IPS-15b (cell line): Measurements from ENCODE around the gene TRIM38.

Experiments used
- H3K27me3 ChIP-seq: one replicate; pipeline ENCODE4 v1.6.1; 2013; ENCODE audit warnings: low read length; ENCODE audit not compliant: control insufficient read depth, insufficient read depth
- H3K36me3 ChIP-seq: one replicate; pipeline ENCODE4 v1.6.1; 2013; ENCODE audit warnings: low read length; ENCODE audit not compliant: control insufficient read depth, insufficient read depth
- H3K4me1 ChIP-seq: one replicate; pipeline ENCODE4 v1.6.1; 2013; ENCODE audit warnings: mild to moderate bottlenecking, low read length; ENCODE audit not compliant: control insufficient read depth, insufficient read depth
- H3K4me3 ChIP-seq: one replicate; pipeline ENCODE4 v1.5.1; 2013; ENCODE audit warnings: low read depth, low read length
- H3K9ac ChIP-seq: one replicate; pipeline ENCODE4 v1.6.1; 2013; ENCODE audit warnings: low read depth, mild to moderate bottlenecking, low read length
- H3K9me3 ChIP-seq: one replicate; pipeline ENCODE4 v1.6.1; 2013; ENCODE audit warnings: mild to moderate bottlenecking, low read length; ENCODE audit not compliant: control insufficient read depth, insufficient read depth

Gene TRIM38

GRCh38 chr6:26025894-26026832, 63.6 kb downstream of the TRIM38 start:
- Histone ChIP-seq H3K4me3 (peak overlapping the region; percentile 70), H3K27me3 (no peaks in the 10 kb centered on the region), H3K36me3 (no peaks in the 10 kb centered on the region), H3K4me1 (peaks cover 28% of the 10 kb centered on the region), H3K9ac (peak overlapping the region; percentile 74), H3K9me3 (no peaks in the 10 kb centered on the region)

- H3K4me1 ChIP-seq: peaks cover 28% of the 10 kb centered on the region
Observed at GRCh38 chr6:26026833-26027490, 64.4 kb downstream of the TRIM38 start.

DNA sequence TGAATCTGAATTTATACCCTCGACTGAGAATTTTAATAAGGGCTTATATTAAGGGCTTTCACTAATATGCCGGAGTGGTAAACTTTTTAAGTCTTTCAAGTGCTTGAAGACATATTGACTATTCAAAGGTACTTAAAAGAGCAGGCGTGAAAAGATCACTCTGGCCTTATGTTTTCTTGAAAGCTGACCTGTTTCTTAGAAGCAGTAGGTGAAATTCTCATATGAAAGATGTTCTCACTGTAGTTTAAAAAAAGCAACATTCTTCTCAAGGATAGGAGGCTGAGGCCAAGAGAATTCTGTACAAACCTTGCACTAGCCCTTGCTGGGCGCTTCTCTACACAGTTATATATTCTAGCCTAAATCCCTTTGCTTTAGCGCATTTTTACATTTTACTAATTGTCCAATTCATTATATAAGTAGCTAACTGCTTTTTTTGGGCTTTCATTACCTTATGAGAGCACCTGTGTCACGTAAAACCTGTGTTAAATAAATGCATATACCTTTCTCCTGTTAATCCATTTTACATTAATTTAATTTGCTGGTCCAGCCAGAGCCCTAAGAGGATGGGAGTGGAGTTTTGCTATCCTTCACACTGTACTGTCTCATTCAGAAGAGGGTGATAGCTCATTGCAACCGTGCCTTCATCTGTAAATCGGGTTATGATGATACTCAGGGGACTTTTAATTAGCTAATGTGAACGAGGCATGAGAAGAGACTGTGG, 65.0 kb downstream of the TRIM38 start:
- peaks cover 25% of the 10 kb centered on the region for H3K4me1 ChIP-seq

More at GRCh38 chr6:26026833-26027490, 64.4 kb downstream of the TRIM38 start:
- H3K27me3 ChIP-seq: no peaks in the 10 kb centered on the region
- H3K4me3 ChIP-seq: peak overlapping the region; percentile 70
- H3K36me3 ChIP-seq: no peaks in the 10 kb centered on the region
- no peaks in the 10 kb centered on the region for H3K9me3 ChIP-seq
- peak overlapping the region; percentile 74 for H3K9ac ChIP-seq

GRCh38 chr6:26028212-26028745, 65.7 kb downstream of the TRIM38 start:
- Histone ChIP-seq H3K9me3 (no peaks in the 10 kb centered on the region), H3K4me1 (peaks cover 19% of the 10 kb centered on the region), H3K4me3 (no peak overlapping the region), H3K36me3 (no peaks in the 10 kb centered on the region), H3K27me3 (no peaks in the 10 kb centered on the region), H3K9ac (peak overlapping the region; percentile 48)

More for the DNA sequence above, 65.0 kb downstream of the TRIM38 start:
- no peaks in the 10 kb centered on the region for H3K9me3 ChIP-seq
- H3K27me3 ChIP-seq: no peaks in the 10 kb centered on the region
- H3K4me3 ChIP-seq: no peak overlapping the region
- H3K36me3 ChIP-seq: no peaks in the 10 kb centered on the region
- H3K9ac ChIP-seq: peak overlapping the region; percentile 48

DNA sequence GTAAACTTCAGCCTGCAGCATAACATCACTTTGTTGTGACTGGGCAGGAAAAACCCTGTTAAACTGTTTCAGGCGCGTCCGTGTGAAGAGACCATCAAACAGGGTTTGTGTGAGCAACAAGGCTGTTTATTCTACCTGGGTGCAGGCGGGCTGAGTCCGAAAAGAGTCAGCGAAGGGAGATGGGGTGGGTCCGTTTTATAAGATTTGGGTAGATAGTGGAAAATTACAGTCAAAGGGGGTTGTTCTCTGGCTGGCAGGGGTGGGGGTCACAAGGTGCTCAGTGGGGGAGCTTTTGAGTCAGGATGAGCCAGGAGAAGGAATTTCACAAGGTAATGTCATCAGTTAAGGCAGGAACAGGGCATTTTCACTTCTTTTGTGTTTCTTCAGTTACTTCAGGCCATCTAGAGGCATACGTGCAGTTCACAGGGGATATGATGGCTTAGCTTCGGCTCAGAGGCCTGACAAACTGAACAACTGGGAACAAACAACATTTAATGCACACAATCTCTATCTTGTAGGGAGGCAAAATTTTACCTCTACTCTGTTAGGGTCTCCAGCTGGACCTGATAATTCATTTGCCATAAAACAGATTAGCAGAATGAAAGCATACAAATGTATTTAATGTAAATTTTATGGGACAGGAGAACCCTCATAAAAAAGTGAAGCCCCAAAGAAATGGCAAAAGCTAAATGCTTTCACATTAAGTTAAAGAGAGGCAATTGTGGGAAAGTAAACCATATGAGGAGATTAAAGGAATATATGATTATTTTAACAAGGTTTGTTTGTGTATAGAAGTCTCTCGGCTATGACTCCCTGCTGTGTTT, 66.4 kb downstream of the TRIM38 start:
- Histone ChIP-seq H3K9me3 (no peaks in the 10 kb centered on the region), H3K36me3 (no peaks in the 10 kb centered on the region), H3K4me1 (peaks cover 19% of the 10 kb centered on the region), H3K4me3 (peak overlapping the region; percentile 27), H3K27me3 (no peaks in the 10 kb centered on the region), H3K9ac (peak overlapping the region; percentile 55)

- Histone ChIP-seq H3K9me3 (no peaks in the 10 kb centered on the region), H3K9ac (peak overlapping the region; percentile 55), H3K27me3 (no peaks in the 10 kb centered on the region), H3K4me1 (peaks cover 19% of the 10 kb centered on the region), H3K4me3 (no peak overlapping the region), H3K36me3 (no peaks in the 10 kb centered on the region)
Observed at GRCh38 chr6:26029570-26029856, 66.9 kb downstream of the TRIM38 start.

GRCh38 chr6:26029857-26030653, 67.5 kb downstream of the TRIM38 start:
- no peak overlapping the region for H3K4me3 ChIP-seq
- no peaks in the 10 kb centered on the region for H3K9me3 ChIP-seq
- H3K9ac ChIP-seq: no peak overlapping the region
- peaks cover 24% of the 10 kb centered on the region for H3K4me1 ChIP-seq
- H3K27me3 ChIP-seq: no peaks in the 10 kb centered on the region
- no peaks in the 10 kb centered on the region for H3K36me3 ChIP-seq

GRCh38 chr6:26030716-26031115, 68.1 kb downstream of the TRIM38 start:
- Histone ChIP-seq H3K9me3 (no peaks in the 10 kb centered on the region), H3K36me3 (no peaks in the 10 kb centered on the region), H3K4me1 (peaks cover 21% of the 10 kb centered on the region), H3K27me3 (no peaks in the 10 kb centered on the region), H3K9ac (peak overlapping the region; percentile 38), H3K4me3 (peak overlapping the region; percentile 27)

DNA sequence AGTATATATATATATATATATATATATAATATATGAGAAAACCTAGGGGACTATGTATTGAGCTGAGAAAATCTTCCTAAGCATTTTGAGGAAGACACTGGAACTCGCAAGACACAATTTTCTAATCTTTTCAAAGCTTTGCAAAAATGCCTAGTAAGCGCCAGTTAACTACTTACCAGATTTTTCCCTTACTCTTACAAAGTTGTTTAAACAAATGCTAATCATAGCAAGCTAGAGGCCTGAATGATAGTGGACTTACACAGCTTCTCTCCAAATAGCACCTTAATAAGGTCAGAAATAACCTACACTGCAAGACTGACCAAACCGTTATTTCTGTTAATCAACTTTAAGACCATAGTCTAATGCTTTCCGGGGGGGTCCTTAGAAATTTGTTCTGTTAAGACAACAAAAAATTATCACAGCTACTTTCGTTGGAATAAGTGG, 68.6 kb downstream of the TRIM38 start:
- Histone ChIP-seq H3K4me3 (peak overlapping the region; percentile 87), H3K9ac (peak overlapping the region; percentile 95), H3K9me3 (no peaks in the 10 kb centered on the region), H3K4me1 (peaks cover 20% of the 10 kb centered on the region), H3K27me3 (no peaks in the 10 kb centered on the region), H3K36me3 (no peaks in the 10 kb centered on the region)

DNA sequence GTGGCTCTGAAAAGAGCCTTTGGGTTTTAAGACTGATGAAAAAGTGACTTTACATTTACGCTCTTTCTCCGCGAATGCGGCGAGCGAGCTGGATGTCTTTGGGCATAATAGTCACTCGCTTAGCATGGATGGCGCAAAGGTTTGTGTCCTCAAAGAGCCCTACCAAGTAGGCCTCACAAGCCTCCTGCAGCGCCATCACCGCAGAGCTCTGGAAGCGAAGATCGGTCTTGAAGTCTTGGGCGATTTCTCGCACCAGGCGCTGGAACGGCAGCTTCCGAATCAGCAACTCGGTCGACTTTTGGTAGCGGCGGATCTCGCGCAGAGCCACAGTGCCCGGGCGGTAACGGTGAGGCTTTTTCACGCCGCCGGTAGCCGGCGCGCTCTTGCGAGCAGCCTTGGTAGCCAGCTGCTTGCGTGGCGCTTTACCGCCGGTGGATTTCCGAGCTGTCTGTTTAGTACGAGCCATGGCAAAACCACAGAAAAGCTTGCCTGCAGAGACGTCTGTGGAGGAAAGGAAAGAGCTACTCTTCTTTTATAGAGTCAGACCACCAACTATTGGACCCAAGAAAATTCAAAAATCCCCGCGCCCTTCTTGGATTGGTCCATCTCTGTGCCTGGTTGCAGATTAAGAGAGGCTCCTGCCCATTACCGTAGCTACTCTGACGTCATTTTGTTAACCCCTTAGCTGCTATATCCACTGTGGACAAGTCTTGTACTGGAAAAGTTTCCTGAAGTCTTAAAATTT, 69.2 kb downstream of the TRIM38 start:
- no peaks in the 10 kb centered on the region for H3K27me3 ChIP-seq
- H3K4me3 ChIP-seq: peak overlapping the region; percentile 87
- no peaks in the 10 kb centered on the region for H3K9me3 ChIP-seq
- peak overlapping the region; percentile 95 for H3K9ac ChIP-seq
- H3K36me3 ChIP-seq: no peaks in the 10 kb centered on the region
- H3K4me1 ChIP-seq: peaks cover 20% of the 10 kb centered on the region
